Adrenal gland (tissue), 12 donors: Measurements from ENCODE around the gene LRRC30. TPM values are rescaled to one million over a fixed set of nuclear protein-coding genes. Genes with fewer than 3 reads are reported as not detected.

Source experiments
- DNase-seq, 7 donors: peaks; one replicate each; pipeline ENCODE4 v3.0.0-alpha.2; 2019 to 2020
- H3K27ac ChIP-seq, 5 donors: fragments of 200-600 bp; sonication (generic) in 4 of 5; 1 replicate in 3 of 5; 2 replicates in 2 of 5; pipeline versions ENCODE4 v1.5.1 to v1.8.0; 2016 to 2020; ENCODE audit warnings: mild to moderate bottlenecking in 1 of 5
- H3K27me3 ChIP-seq: fragments of 200-600 bp; 2 replicates; pipeline ENCODE4 v1.8.0; 2021
- H3K36me3 ChIP-seq, 2 donors: fragments of 200-600 bp; replicated peaks in 1 of 2; 1 replicate in 1 of 2; 2 replicates in 1 of 2; pipeline versions ENCODE4 v1.5.1 to v1.8.0; 2018 to 2022
- H3K4me1 ChIP-seq, 2 donors: fragments of 200-600 bp; replicated peaks in 1 of 2; 1 replicate in 1 of 2; 2 replicates in 1 of 2; pipeline versions ENCODE4 v1.5.1 to v1.8.0; 2018 to 2021
- H3K4me3 ChIP-seq, 4 donors: fragments of 200-600 bp; sonication (generic) in 3 of 4; one replicate each; pipeline ENCODE4 v1.5.1; 2016 to 2018
- H3K9me3 ChIP-seq, 3 donors: fragments of 200-600 bp; sonication (generic) in 1 of 3; replicated peaks in 1 of 3; 1 replicate in 2 of 3; 2 replicates in 1 of 3; pipeline versions ENCODE4 v1.5.1 to v1.8.0; 2016 to 2021
- POLR2A ChIP-seq, 2 donors: fragments of 450-650 bp; IDR thresholded peaks; one replicate each; pipeline ENCODE4 v1.6.1; 2017; ENCODE audit warnings: antibody characterized with exemption in 2 of 2, mild to moderate bottlenecking in 2 of 2, moderate library complexity in 1 of 2
- WGBS, 4 donors: extraction: QIAGEN DNeasy Blood & Tissue Kit in 2 of 4; methylation state at CpG; one replicate each; pipeline versions ENCODE4 v1.1.5 to v1.1.7; 2013 to 2017; 5-methylcytosine and 5-hydroxymethylcytosine counted together
- intact Hi-C, 2 donors: fragments of 100-400 bp; cut with DNase I; formaldehyde crosslinking; loops; one replicate each; pipeline versions ENCODE4 v1.14.1 to v1.15.0; 2022 to 2023
- polyA plus RNA-seq, 3 donors: library from polyadenylated mRNA; stranded (reverse); fragments of 200-250 nt in 2 of 3; fragments of 350-450 nt in 1 of 3; fragmentation: Illumina TruSeq in 1 of 3; extraction: RNeasy Lipid Tissue Mini Kit (QIAGEN cat#74804) in 1 of 3; gene quantifications; one replicate each; pipeline ENCODE4 v1.2.3, GENCODE V29; 2013 to 2014
- total RNA-seq, 9 donors: library from RNA; depleted of rRNA in 4 of 9; stranded (reverse); fragments of >200 nt in 4 of 9; fragments of 120-200 nt in 1 of 9; fragmentation: NEBNext Ultra II Directional in 1 of 9; extraction: Animal tissue kit (Norgen Biotek cat#: 25700) in 1 of 9; gene quantifications; one replicate each; pipeline versions ENCODE4 v1.1.0 to v1.2.4, GENCODE V29; 2013 to 2023
- TF ChIP-seq, protein P1 (sequence below), 6 experiments: fragments of 450-650 bp in 4 of 6; fragments of 200-600 bp in 2 of 6; sonication (generic) in 1 of 6; IDR thresholded peaks; 1 replicate in 5 of 6; 2 replicates in 1 of 6; pipeline versions ENCODE4 v1.5.1 to v1.8.0; 2016 to 2021; ENCODE audit warnings: antibody characterized with exemption in 6 of 6, mild to moderate bottlenecking in 2 of 6, moderate library complexity in 1 of 6
- donor health status: healthy with polysubstance abuse.
- donor health status: Bipolar disorder and iron deficiency.
- donor health status: DM: yes; HTN: yes; CAD: no.
- donor health status: DM: no; HTN: no; CAD: no.
- donor health status: DM: no; HTN: no; CAD: no.
- donor health status: DM: yes; HTN: yes; CAD: no.

LRRC30 gene
- total and polyA plus RNA-seq, 12 donors = not detected

DNA sequence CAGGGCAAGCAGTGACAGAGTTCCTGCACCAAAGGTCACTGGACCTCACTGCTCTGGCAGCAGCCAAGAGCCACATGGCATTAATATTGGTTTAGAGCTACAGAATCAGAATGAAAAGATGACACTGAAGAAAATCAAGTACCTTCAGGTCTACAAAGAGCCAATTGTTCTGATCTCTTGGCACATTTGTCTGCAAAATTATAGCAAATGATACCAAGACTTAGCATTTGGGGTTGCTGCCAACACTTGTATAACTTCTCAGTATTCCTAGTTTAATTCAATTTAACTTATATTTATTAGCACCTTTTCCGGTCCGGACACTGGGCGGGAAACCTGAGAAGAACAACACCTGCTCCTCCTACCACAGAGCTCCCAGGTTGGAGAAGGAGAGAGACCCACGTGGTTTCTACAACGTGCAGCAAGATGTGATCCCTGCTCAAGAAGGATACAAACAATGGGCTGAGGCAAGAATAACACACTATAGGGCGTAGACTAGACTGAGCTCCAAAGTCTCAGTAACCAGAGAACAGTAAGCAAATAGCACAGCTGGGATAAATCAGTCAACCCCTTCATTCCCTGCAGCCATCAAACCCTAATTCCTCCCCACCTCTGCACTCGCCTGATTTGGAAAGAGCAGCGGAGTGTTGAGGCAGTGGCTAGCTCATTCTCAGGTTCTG, 2.4 kb downstream of the LRRC30 start:
- DNase-seq = no peak
- no peaks in the 10 kb centered on the region for H3K36me3 ChIP-seq
- no peaks in the 10 kb centered on the region for H3K9me3 ChIP-seq
- TF ChIP-seq, protein P1, sequence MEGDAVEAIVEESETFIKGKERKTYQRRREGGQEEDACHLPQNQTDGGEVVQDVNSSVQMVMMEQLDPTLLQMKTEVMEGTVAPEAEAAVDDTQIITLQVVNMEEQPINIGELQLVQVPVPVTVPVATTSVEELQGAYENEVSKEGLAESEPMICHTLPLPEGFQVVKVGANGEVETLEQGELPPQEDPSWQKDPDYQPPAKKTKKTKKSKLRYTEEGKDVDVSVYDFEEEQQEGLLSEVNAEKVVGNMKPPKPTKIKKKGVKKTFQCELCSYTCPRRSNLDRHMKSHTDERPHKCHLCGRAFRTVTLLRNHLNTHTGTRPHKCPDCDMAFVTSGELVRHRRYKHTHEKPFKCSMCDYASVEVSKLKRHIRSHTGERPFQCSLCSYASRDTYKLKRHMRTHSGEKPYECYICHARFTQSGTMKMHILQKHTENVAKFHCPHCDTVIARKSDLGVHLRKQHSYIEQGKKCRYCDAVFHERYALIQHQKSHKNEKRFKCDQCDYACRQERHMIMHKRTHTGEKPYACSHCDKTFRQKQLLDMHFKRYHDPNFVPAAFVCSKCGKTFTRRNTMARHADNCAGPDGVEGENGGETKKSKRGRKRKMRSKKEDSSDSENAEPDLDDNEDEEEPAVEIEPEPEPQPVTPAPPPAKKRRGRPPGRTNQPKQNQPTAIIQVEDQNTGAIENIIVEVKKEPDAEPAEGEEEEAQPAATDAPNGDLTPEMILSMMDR (IDR thresholded peaks at IDR 0.05) = no peak
- TF ChIP-seq POLR2A (IDR thresholded peaks at IDR 0.05) = no peak
- WGBS, 4 donors = 70 to 81% (median 80%) methylated on average over 8 of the region's 8 CpGs
- no peak overlapping the region for H3K4me3 ChIP-seq
- intact Hi-C loops = no loop called here
- no peak overlapping the region for H3K27ac ChIP-seq
- H3K4me1 ChIP-seq = no peaks in the 10 kb centered on the region
- H3K27me3 ChIP-seq = no peaks in the 10 kb centered on the region

DNA sequence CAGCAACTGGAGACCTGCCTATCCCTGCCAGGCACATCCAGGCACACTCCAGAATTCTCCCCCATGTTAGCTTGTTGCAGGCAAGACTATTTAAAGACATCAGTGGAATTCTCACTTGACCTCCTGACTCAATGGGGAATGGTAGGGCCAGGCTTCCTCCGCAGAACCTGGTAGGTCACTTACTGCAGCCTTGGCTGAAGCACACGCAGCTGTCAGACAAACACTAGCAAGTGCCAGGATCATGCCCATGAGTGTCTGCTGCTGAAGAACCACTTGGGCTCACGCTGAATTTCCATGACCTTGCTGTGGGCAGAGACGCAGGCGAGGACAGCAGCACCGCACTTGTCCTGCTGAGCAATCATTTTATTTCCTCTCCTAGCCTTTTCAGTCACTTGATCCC, 3.2 kb downstream of the LRRC30 start:
- H3K27me3 ChIP-seq = no peaks in the 10 kb centered on the region
- no peak overlapping the region for H3K27ac ChIP-seq
- no peaks in the 10 kb centered on the region for H3K4me1 ChIP-seq
- no peak for DNase-seq
- H3K36me3 ChIP-seq = no peaks in the 10 kb centered on the region
- 54 to 75% (median 64%) methylated on average over 4 to 6 of the region's 6 CpGs for WGBS, 4 donors
- no peak overlapping the region for H3K4me3 ChIP-seq
- TF ChIP-seq, protein P1 (IDR thresholded peaks at IDR 0.05) = no peak
- TF ChIP-seq POLR2A (IDR thresholded peaks at IDR 0.05) = no peak
- no peaks in the 10 kb centered on the region for H3K9me3 ChIP-seq
- intact Hi-C loops = no loop called here

GRCh38 chr18:7234956-7235355, 4.1 kb downstream of the LRRC30 start:
- Histone ChIP-seq H3K9me3 (no peaks in the 10 kb centered on the region), H3K4me1 (no peaks in the 10 kb centered on the region), H3K36me3 (no peaks in the 10 kb centered on the region), H3K27me3 (no peaks in the 10 kb centered on the region), H3K27ac (no peak overlapping the region), H3K4me3 (no peak overlapping the region)
- no peak for DNase-seq
- TF ChIP-seq, protein P1 (IDR thresholded peaks at IDR 0.05) = no peak
- TF ChIP-seq POLR2A (IDR thresholded peaks at IDR 0.05) = no peak
- intact Hi-C loops = no loop called here
- WGBS, 4 donors = 78 to 85% (median 83%) methylated on average over 4 of the region's 4 CpGs

GRCh38 chr18:7236072-7236471, 5.2 kb downstream of the LRRC30 start:
- Histone ChIP-seq H3K27me3 (no peaks in the 10 kb centered on the region), H3K27ac (no peak overlapping the region), H3K4me1 (no peaks in the 10 kb centered on the region), H3K9me3 (no peaks in the 10 kb centered on the region), H3K36me3 (no peaks in the 10 kb centered on the region), H3K4me3 (no peak overlapping the region)
- DNase-seq = no peak
- 69 to 74% (median 72%) methylated on average over 2 of the region's 2 CpGs for WGBS, 4 donors
- TF ChIP-seq POLR2A (IDR thresholded peaks at IDR 0.05) = no peak
- TF ChIP-seq, protein P1 (IDR thresholded peaks at IDR 0.05) = no peak
- intact Hi-C loops = no loop called here
